Neural progenitor cell (in vitro differentiated cells): ENCODE measurements around the gene GNAS. TPM values are rescaled to one million over a fixed set of nuclear protein-coding genes. Genes with fewer than 3 reads are reported as not detected.
"Not testable (repeated sequence)": the region's sequence is repeated elsewhere in the genome, so short reads cannot be mapped to it uniquely, and the experiment has no call there.

Source experiments
- DNase-seq: peaks from one replicate; pipeline ENCODE4 v3.0.0-alpha.2; 2016; ENCODE audit warnings: low spot score
- H2AFZ ChIP-seq: fragments of 200-600 bp; sonication (generic); replicated peaks from 2 replicates; pipeline ENCODE4 v1.6.1; 2016; ENCODE audit warnings: antibody characterized with exemption
- H3F3A ChIP-seq: fragments of 200-600 bp; sonication (generic); 2 replicates; pipeline ENCODE4 v1.6.1; 2016; ENCODE audit warnings: antibody characterized with exemption, low read depth
- H3K27ac ChIP-seq: fragments of 200-600 bp; sonication (generic); 2 replicates; pipeline ENCODE4 v1.5.1; 2016; ENCODE audit warnings: mild to moderate bottlenecking
- H3K27me3 ChIP-seq: fragments of 200-600 bp; sonication (generic); 2 replicates; pipeline ENCODE4 v1.6.1; 2016; ENCODE audit warnings: mild to moderate bottlenecking, moderate library complexity
- H3K36me3 ChIP-seq: fragments of 200-600 bp; sonication (generic); 2 replicates; pipeline ENCODE4 v1.5.1; 2016
- H3K4me1 ChIP-seq: fragments of 200-600 bp; sonication (generic); 2 replicates; pipeline ENCODE4 v1.6.1; 2016; ENCODE audit warnings: mixed run types
- H3K4me2 ChIP-seq: fragments of 200-600 bp; sonication (generic); 2 replicates; pipeline ENCODE4 v1.6.1; 2016
- H3K4me3 ChIP-seq: fragments of 200-600 bp; sonication (generic); 2 replicates; pipeline ENCODE4 v1.5.1; 2016
- H3K79me2 ChIP-seq: fragments of 200-600 bp; sonication (generic); 2 replicates; pipeline ENCODE4 v1.6.1; 2016; ENCODE audit warnings: low read depth
- H3K9ac ChIP-seq: fragments of 200-600 bp; sonication (generic); 2 replicates; pipeline ENCODE4 v1.6.1; 2016
- H3K9me3 ChIP-seq: fragments of 200-600 bp; sonication (generic); 2 replicates; pipeline ENCODE4 v1.5.1; 2016; ENCODE audit warnings: low read depth
- H4K20me1 ChIP-seq: fragments of 200-600 bp; sonication (generic); 2 replicates; pipeline ENCODE4 v1.6.1; 2016; ENCODE audit warnings: low read depth
- H3K27ac Mint-ChIP-seq: 3 replicates; pipeline ENCODE4 v1.8.0; 2021; ENCODE audit warnings: mixed read lengths
- H3K27me3 Mint-ChIP-seq: 2 replicates; pipeline ENCODE4 v1.8.0; 2022; ENCODE audit warnings: low read depth, mild to moderate bottlenecking, inconsistent platforms, moderate library complexity, mixed read lengths; ENCODE audit not compliant: insufficient read depth
- H3K36me3 Mint-ChIP-seq: 3 replicates; pipeline ENCODE4 v1.8.0; 2021; ENCODE audit warnings: mixed read lengths
- H3K4me1 Mint-ChIP-seq: 3 replicates; pipeline ENCODE4 v1.8.0; 2021; ENCODE audit warnings: mixed read lengths
- H3K4me3 Mint-ChIP-seq: 3 replicates; pipeline ENCODE4 v1.8.0; 2021; ENCODE audit warnings: mild to moderate bottlenecking, moderate library complexity, mixed read lengths
- H3K9me3 Mint-ChIP-seq: 3 replicates; pipeline ENCODE4 v1.8.0; 2020; ENCODE audit warnings: mixed read lengths
- CTCF ChIP-seq: fragments of 200-600 bp; sonication (generic); IDR thresholded peaks from 2 replicates; pipeline ENCODE4 v1.5.1; 2017; ENCODE audit warnings: antibody characterized with exemption, mild to moderate bottlenecking
- EZH2 ChIP-seq: fragments of 200-600 bp; sonication (generic); IDR thresholded peaks from 2 replicates; pipeline ENCODE4 v1.6.1; 2017; ENCODE audit warnings: antibody characterized with exemption, mild to moderate bottlenecking, moderate library complexity
- EZH2phosphoT487 ChIP-seq: fragments of 200-600 bp; sonication (generic); IDR thresholded peaks from 2 replicates; pipeline ENCODE4 v1.6.1; 2017; ENCODE audit warnings: antibody characterized with exemption
- total RNA-seq: library from RNA; depleted of rRNA; stranded (reverse); fragments of >200 nt; gene quantifications from 2 replicates; pipeline ENCODE4 v1.2.3, GENCODE V29; 2015; ENCODE audit warnings: low replicate concordance

Gene GNAS
- total RNA-seq, 1 donor from 2014 or later: 794 TPM

GRCh38 chr20:58824843-58825242 is 27.7 kb upstream of the GNAS start:
- Mint-ChIP-seq H3K9me3 (peaks cover 8% of the 10 kb centered on the region), H3K4me3 (no peak overlapping the region), H3K4me1 (peaks cover 2% of the 10 kb centered on the region), H3K27ac (no peak overlapping the region), H3K27me3 (peaks cover 2% of the 10 kb centered on the region), H3K36me3 (peaks cover 10% of the 10 kb centered on the region)
- TF ChIP-seq EZH2: no peak
- TF ChIP-seq CTCF: no peak
- TF ChIP-seq EZH2phosphoT487: no peak
- H3K4me2 ChIP-seq: no peak overlapping the region
- peaks cover 3% of the 10 kb centered on the region for H3K79me2 ChIP-seq
- no peak overlapping the region for H2AFZ ChIP-seq
- no peak for DNase-seq
- H3K36me3 ChIP-seq: no peaks in the 10 kb centered on the region
- H3K27me3 ChIP-seq: no peaks in the 10 kb centered on the region
- no peak overlapping the region for H3K27ac ChIP-seq
- H3K4me3 ChIP-seq: no peak overlapping the region
- no peaks in the 10 kb centered on the region for H4K20me1 ChIP-seq
- H3K9me3 ChIP-seq: no peaks in the 10 kb centered on the region
- no peaks in the 10 kb centered on the region for H3K4me1 ChIP-seq
- H3K9ac ChIP-seq: no peak overlapping the region
- H3F3A ChIP-seq: no peaks in the 10 kb centered on the region

- H3K4me3 ChIP-seq: no peak overlapping the region
- H3K36me3 ChIP-seq: no peaks in the 10 kb centered on the region
- H3K36me3 Mint-ChIP-seq: peaks cover 10% of the 10 kb centered on the region
- H3K27ac ChIP-seq: no peak overlapping the region
- no peak overlapping the region for H3K4me3 Mint-ChIP-seq
- H3K27me3 ChIP-seq: no peaks in the 10 kb centered on the region
- H3K9me3 Mint-ChIP-seq: peaks cover 8% of the 10 kb centered on the region
- H3K4me1 ChIP-seq: no peaks in the 10 kb centered on the region
- H3K27ac Mint-ChIP-seq: no peak overlapping the region
- peaks cover 2% of the 10 kb centered on the region for H3K27me3 Mint-ChIP-seq
- TF ChIP-seq CTCF: no peak
- no peak for TF ChIP-seq EZH2phosphoT487
- no peak for TF ChIP-seq EZH2
- H3K79me2 ChIP-seq: peaks cover 5% of the 10 kb centered on the region
- DNase-seq: no peak
- no peak overlapping the region for H3K9ac ChIP-seq
- H2AFZ ChIP-seq: no peak overlapping the region
- H3K4me1 Mint-ChIP-seq: peaks cover 2% of the 10 kb centered on the region
- no peaks in the 10 kb centered on the region for H4K20me1 ChIP-seq
- H3K9me3 ChIP-seq: no peaks in the 10 kb centered on the region
- no peaks in the 10 kb centered on the region for H3F3A ChIP-seq
- no peak overlapping the region for H3K4me2 ChIP-seq
Measured at GRCh38 chr20:58825450-58825849, 27.1 kb upstream of the GNAS start.

- Histone ChIP-seq H3K9me3 (no peaks in the 10 kb centered on the region), H3K4me1 (no peaks in the 10 kb centered on the region), H2AFZ (no peak overlapping the region), H3K4me2 (no peak overlapping the region), H3K79me2 (peaks cover 13% of the 10 kb centered on the region), H3K27me3 (no peaks in the 10 kb centered on the region), H3F3A (no peaks in the 10 kb centered on the region), H3K4me3 (no peak overlapping the region), H3K36me3 (no peaks in the 10 kb centered on the region), H3K9ac (no peak overlapping the region), H3K27ac (no peak overlapping the region), H4K20me1 (no peaks in the 10 kb centered on the region)
- peaks cover 5% of the 10 kb centered on the region for H3K9me3 Mint-ChIP-seq
- H3K36me3 Mint-ChIP-seq: peaks cover 8% of the 10 kb centered on the region
- H3K27me3 Mint-ChIP-seq: no peaks in the 10 kb centered on the region
- no peak for DNase-seq
- H3K27ac Mint-ChIP-seq: no peak overlapping the region
- TF ChIP-seq CTCF: no peak
- peaks cover 2% of the 10 kb centered on the region for H3K4me1 Mint-ChIP-seq
- H3K4me3 Mint-ChIP-seq: no peak overlapping the region
Measured at GRCh38 chr20:58826271-58826670, 26.2 kb upstream of the GNAS start.

GRCh38 chr20:58828136-58828535 is 24.4 kb upstream of the GNAS start:
- no peak for TF ChIP-seq CTCF
- TF ChIP-seq EZH2phosphoT487: no peak
- TF ChIP-seq EZH2: no peak
- H3K4me3 Mint-ChIP-seq: no peak overlapping the region
- Histone ChIP-seq H3K79me2 (peaks cover 32% of the 10 kb centered on the region), H4K20me1 (no peaks in the 10 kb centered on the region), H3K4me1 (no peaks in the 10 kb centered on the region), H3K4me2 (no peak overlapping the region), H3K9me3 (no peaks in the 10 kb centered on the region), H3K9ac (no peak overlapping the region), H3K27me3 (no peaks in the 10 kb centered on the region), H2AFZ (no peak overlapping the region), H3K4me3 (no peak overlapping the region), H3K36me3 (no peaks in the 10 kb centered on the region), H3F3A (no peaks in the 10 kb centered on the region), H3K27ac (no peak overlapping the region)
- no peak for DNase-seq
- H3K27ac Mint-ChIP-seq: no peak overlapping the region
- H3K9me3 Mint-ChIP-seq: peaks cover 4% of the 10 kb centered on the region
- H3K4me1 Mint-ChIP-seq: peaks cover 2% of the 10 kb centered on the region
- peaks cover 9% of the 10 kb centered on the region for H3K36me3 Mint-ChIP-seq
- H3K27me3 Mint-ChIP-seq: peaks cover 2% of the 10 kb centered on the region

- not testable (repeated sequence) for H3K36me3 ChIP-seq, H4K20me1 ChIP-seq, DNase-seq, H3K27ac Mint-ChIP-seq, H3K27me3 Mint-ChIP-seq, H3K4me1 Mint-ChIP-seq, H3K9me3 Mint-ChIP-seq, H3F3A ChIP-seq, H3K4me1 ChIP-seq, H3K27ac ChIP-seq, H3K9ac ChIP-seq, H2AFZ ChIP-seq, H3K36me3 Mint-ChIP-seq, H3K4me3 ChIP-seq, H3K9me3 ChIP-seq, H3K27me3 ChIP-seq, H3K4me3 Mint-ChIP-seq, H3K4me2 ChIP-seq
- peaks cover 39% of the 10 kb centered on the region for H3K79me2 ChIP-seq
Measured at GRCh38 chr20:58828804-58829203, 23.7 kb upstream of the GNAS start.
